ENCODE measurements around the gene GID4.

- TF ChIP-seq L3MBTL2 (conservative IDR thresholded peaks at IDR 0.05) (no peak), SP1 (IDR thresholded peaks at IDR 0.05) (no peak), BHLHE40 (IDR thresholded peaks at IDR 0.05; ENCODE audit: borderline replicate concordance) (no peak), NFRKB (IDR thresholded peaks at IDR 0.05) (no peak), SUZ12 (IDR thresholded peaks at IDR 0.05) (no peak), FOXM1 (IDR thresholded peaks at IDR 0.05; ENCODE audit: borderline replicate concordance) (no peak)
These were observed 65.8 kb downstream of the GID4 start for GRCh38 chr17:18105027-18105426.

All from HEK293T (cell line).